ENCODE data around the gene ADAM15. TPM values are rescaled to one million over a fixed set of nuclear protein-coding genes. Genes with fewer than 3 reads are reported as not detected.

The ADAM15 gene
- total RNA-seq, 4 donors from 2014 or later: 30.3 to 42.8 (median 36.9) TPM

DNA sequence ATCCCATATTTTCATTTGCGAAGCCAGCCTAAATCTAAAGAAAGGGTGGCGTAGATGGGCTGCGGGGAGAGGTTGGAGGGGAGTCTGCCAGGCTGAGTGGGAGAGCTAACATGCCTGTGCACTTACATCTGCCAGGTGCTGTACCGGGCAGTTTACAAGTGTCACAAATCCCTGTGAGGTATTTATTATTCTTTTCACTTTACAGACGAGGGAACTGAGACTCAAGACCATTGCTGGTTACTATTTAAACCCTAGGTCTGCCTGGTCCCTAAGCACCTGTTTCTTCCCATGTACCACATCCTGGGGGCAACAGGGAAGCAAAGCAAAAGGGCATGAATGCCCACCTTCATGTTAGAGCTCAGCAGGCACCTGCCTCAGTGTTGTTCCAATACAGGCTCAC, 57.2 kb downstream of the ADAM15 start:
- H3K27me3 ChIP-seq: no peaks in the 10 kb centered on the region
- intact Hi-C loops (cut with DNase I; ENCODE audit: low total_unique reads) (no loop called here), in situ Hi-C loops (cut with MboI; ENCODE audit: low sequenced_read_pairs in 4 of 4) (no loop called here)
- no peak overlapping the region for H3K27ac ChIP-seq
- no peak overlapping the region for H3K4me3 ChIP-seq
- ATAC-seq (no peak), DNase-seq (no peak)
- peaks cover 7 to 13% of the 10 kb centered on the region in 2 donors for H3K4me1 ChIP-seq
- H3K36me3 ChIP-seq: no peaks in the 10 kb centered on the region
- no peaks in the 10 kb centered on the region for H3K9me3 ChIP-seq
- TF ChIP-seq, protein P1, sequence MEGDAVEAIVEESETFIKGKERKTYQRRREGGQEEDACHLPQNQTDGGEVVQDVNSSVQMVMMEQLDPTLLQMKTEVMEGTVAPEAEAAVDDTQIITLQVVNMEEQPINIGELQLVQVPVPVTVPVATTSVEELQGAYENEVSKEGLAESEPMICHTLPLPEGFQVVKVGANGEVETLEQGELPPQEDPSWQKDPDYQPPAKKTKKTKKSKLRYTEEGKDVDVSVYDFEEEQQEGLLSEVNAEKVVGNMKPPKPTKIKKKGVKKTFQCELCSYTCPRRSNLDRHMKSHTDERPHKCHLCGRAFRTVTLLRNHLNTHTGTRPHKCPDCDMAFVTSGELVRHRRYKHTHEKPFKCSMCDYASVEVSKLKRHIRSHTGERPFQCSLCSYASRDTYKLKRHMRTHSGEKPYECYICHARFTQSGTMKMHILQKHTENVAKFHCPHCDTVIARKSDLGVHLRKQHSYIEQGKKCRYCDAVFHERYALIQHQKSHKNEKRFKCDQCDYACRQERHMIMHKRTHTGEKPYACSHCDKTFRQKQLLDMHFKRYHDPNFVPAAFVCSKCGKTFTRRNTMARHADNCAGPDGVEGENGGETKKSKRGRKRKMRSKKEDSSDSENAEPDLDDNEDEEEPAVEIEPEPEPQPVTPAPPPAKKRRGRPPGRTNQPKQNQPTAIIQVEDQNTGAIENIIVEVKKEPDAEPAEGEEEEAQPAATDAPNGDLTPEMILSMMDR (IDR thresholded peaks at IDR 0.05 in 4 of 5, conservative IDR thresholded peaks at IDR 0.05 in 1 of 5): no peak
- no peak for TF ChIP-seq POLR2A (IDR thresholded peaks at IDR 0.05)

DNA sequence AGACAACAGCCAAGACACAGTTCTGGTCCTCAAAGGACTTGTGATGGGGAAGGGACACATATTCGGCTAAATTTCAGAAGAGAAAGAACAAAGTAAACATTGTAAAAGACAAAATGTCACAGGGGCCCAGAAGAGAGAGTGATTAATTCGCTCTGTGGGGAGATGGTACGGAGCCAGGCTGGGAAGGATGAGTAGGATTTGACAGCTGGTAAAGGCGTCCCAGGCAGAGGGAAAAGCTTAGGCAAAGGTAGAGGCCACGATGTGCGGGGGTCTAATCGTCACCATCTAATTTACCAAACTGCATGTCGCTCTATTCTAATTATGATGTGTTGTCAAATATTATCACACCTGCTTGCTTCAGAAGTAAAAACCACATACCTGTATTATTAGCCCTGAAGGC, 59.3 kb downstream of the ADAM15 start:
- H3K9me3 ChIP-seq: no peaks in the 10 kb centered on the region
- no peaks in the 10 kb centered on the region for H3K36me3 ChIP-seq
- H3K27ac ChIP-seq: no peak overlapping the region
- in situ Hi-C loops (cut with MboI; ENCODE audit: low sequenced_read_pairs in 4 of 4) (no loop called here), intact Hi-C loops (cut with DNase I; ENCODE audit: low total_unique reads) (no loop called here)
- DNase-seq (no peak), ATAC-seq (no peak)
- no peak overlapping the region for H3K4me3 ChIP-seq
- H3K27me3 ChIP-seq: no peaks in the 10 kb centered on the region
- no peak for TF ChIP-seq POLR2A (IDR thresholded peaks at IDR 0.05)
- TF ChIP-seq, protein P1 (IDR thresholded peaks at IDR 0.05 in 4 of 5, conservative IDR thresholded peaks at IDR 0.05 in 1 of 5): no peak
- peaks cover under 1 to 4% of the 10 kb centered on the region in 2 donors for H3K4me1 ChIP-seq

DNA sequence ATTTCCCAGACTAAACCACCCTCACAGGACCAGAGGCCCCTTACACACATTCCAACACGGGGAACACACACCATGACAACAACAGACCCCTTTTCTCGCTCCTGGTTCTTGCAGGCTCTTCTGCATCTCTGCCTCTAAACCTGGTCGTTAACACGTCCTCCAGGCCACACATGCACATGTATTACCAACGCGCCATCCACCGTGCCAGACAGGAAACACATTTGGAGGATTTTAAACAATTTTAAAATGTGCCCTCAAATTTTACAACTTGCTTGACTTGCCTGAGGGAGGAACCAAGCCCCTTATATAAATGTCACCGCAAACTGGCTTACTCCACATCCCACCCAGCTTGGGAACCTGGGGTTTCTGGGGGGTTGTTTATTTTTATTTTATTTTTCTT, 59.7 kb downstream of the ADAM15 start:
- Histone ChIP-seq H3K36me3 (no peaks in the 10 kb centered on the region), H3K27ac (no peak overlapping the region), H3K9me3 (no peaks in the 10 kb centered on the region), H3K4me3 (no peak overlapping the region), H3K4me1 (no peaks in the 10 kb centered on the region), H3K27me3 (no peaks in the 10 kb centered on the region)
- intact Hi-C loops (cut with DNase I; ENCODE audit: low total_unique reads): no loop called here
- DNase-seq (no peak), ATAC-seq (no peak)
- TF ChIP-seq, protein P1 (IDR thresholded peaks at IDR 0.05 in 4 of 5, conservative IDR thresholded peaks at IDR 0.05 in 1 of 5): no peak
- no peak for TF ChIP-seq POLR2A (IDR thresholded peaks at IDR 0.05)
- in situ Hi-C loops (cut with MboI; ENCODE audit: low sequenced_read_pairs in 4 of 4): no loop called here

Other genes with a start within 250 kb of the ADAM15 start
- gene KCNN3, start 181.0 kb upstream of the ADAM15 start, total RNA-seq: 10 to 100 TPM in 3 of 4 donors, 1 to 10 TPM in 1; 5.0 to 30.0 (median 20.8) TPM
- gene PMVK, start 114.6 kb upstream of the ADAM15 start, total RNA-seq: 1 to 10 TPM; 4.6 to 7.6 (median 6.1) TPM
- gene PBXIP1, start 95.2 kb upstream of the ADAM15 start, total RNA-seq: 100 to 1,000 TPM; 126 to 171 (median 165) TPM
- 10 to 100 TPM; 12.6 to 22.7 (median 17.8) TPM for gene PYGO2, start 89.5 kb upstream of the ADAM15 start, total RNA-seq
- gene SHC1, start 80.6 kb upstream of the ADAM15 start, total RNA-seq: 100 to 1,000 TPM in 1 of 4 donors, 10 to 100 TPM in 3; 27.4 to 135 (median 54.9) TPM
- gene CKS1B, start 76.6 kb upstream of the ADAM15 start, total RNA-seq: 10 to 100 TPM in 1 of 4 donors, 1 to 10 TPM in 3; 3.6 to 15.7 (median 7.9) TPM
- gene FLAD1, start 68.0 kb upstream of the ADAM15 start, total RNA-seq: 10 to 100 TPM; 26.6 to 36.8 (median 31.7) TPM
- gene LENEP, start 57.7 kb upstream of the ADAM15 start, total RNA-seq: not detected
- gene ZBTB7B, start 48.5 kb upstream of the ADAM15 start, total RNA-seq: 100 to 1,000 TPM in 1 of 4 donors, 10 to 100 TPM in 3; 61.3 to 100 (median 73.1) TPM
- gene DCST2, start 17.5 kb upstream of the ADAM15 start, total RNA-seq: not detected
- gene DCST1, start 17.5 kb upstream of the ADAM15 start, total RNA-seq: under 1 TPM in 2 of 4 donors, not detected in 2; 0.13 to 0.35 TPM
- gene EFNA4, start 12.4 kb downstream of the ADAM15 start, total RNA-seq: under 1 TPM; 0.41 to 0.87 (median 0.80) TPM
- gene EFNA3, start 27.5 kb downstream of the ADAM15 start, total RNA-seq: 1 to 10 TPM in 2 of 4 donors, under 1 TPM in 1, not detected in 1; 0.55 to 1.8 (median 1.6) TPM
- 10 to 100 TPM; 12.6 to 35.1 (median 14.4) TPM for gene EFNA1, start 76.6 kb downstream of the ADAM15 start, total RNA-seq
- gene SLC50A1, start 84.5 kb downstream of the ADAM15 start, total RNA-seq: 10 to 100 TPM in 1 of 4 donors, 1 to 10 TPM in 3; 3.5 to 11.4 (median 8.2) TPM
- gene DPM3, start 89.2 kb downstream of the ADAM15 start, total RNA-seq: 10 to 100 TPM in 3 of 4 donors, 1 to 10 TPM in 1; 7.3 to 69.5 (median 57.9) TPM
- gene KRTCAP2, start 122.0 kb downstream of the ADAM15 start, total RNA-seq: 100 to 1,000 TPM in 1 of 4 donors, 10 to 100 TPM in 3; 59.6 to 102 (median 91.6) TPM
- not detected for gene TRIM46, start 122.5 kb downstream of the ADAM15 start, total RNA-seq
- 1 to 10 TPM; 1.5 to 4.6 (median 3.3) TPM for gene THBS3, start 156.6 kb downstream of the ADAM15 start, total RNA-seq
- gene MTX1, start 157.4 kb downstream of the ADAM15 start, total RNA-seq: 10 to 100 TPM; 14.4 to 26.9 (median 24.6) TPM
- gene ENTREP3, start 204.2 kb downstream of the ADAM15 start, total RNA-seq: 10 to 100 TPM in 3 of 4 donors, 1 to 10 TPM in 1; 7.9 to 22.3 (median 18.8) TPM
- gene SCAMP3, start 211.0 kb downstream of the ADAM15 start, total RNA-seq: 100 to 1,000 TPM in 1 of 4 donors, 10 to 100 TPM in 3; 60.0 to 108 (median 79.3) TPM
- gene CLK2, start 222.2 kb downstream of the ADAM15 start, total RNA-seq: 10 to 100 TPM in 2 of 4 donors, 1 to 10 TPM in 2; 7.1 to 13.1 (median 9.8) TPM
- gene HCN3, start 226.1 kb downstream of the ADAM15 start, total RNA-seq: 1 to 10 TPM in 2 of 4 donors, under 1 TPM in 2; 0.18 to 1.5 (median 1.1) TPM